SK-N-SH treated with all-trans-retinoic acid at 6 μM for 48 hours (cell line): ENCODE data around the gene PRRC1.

Experiments
- ATAC-seq: fragments of 200-7000 bp; cut with Tn5 transposase; 3 replicates; pipeline ENCODE4 v1.9.1; 2020; ENCODE audit warnings: mild to moderate bottlenecking, moderate library complexity
- ARNTL ChIP-seq: fragments of 450-650 bp; formaldehyde crosslinking; IDR thresholded peaks from 2 replicates; pipeline ENCODE4 v1.5.0; 2020; ENCODE audit warnings: low read depth, mild to moderate bottlenecking, moderate library complexity, borderline replicate concordance
- BACH2 ChIP-seq: fragments of 250-450 bp; sonication (Bioruptor Pico); IDR thresholded peaks from 2 replicates; pipeline ENCODE4 v1.9.0; 2021; ENCODE audit warnings: mild to moderate bottlenecking, borderline replicate concordance
- CSDC2 ChIP-seq: fragments of 250-450 bp; sonication (Bioruptor Pico); IDR thresholded peaks from 2 replicates; pipeline ENCODE4 v1.5.0; 2020; ENCODE audit warnings: mild to moderate bottlenecking, moderate library complexity
- ESRRG ChIP-seq: fragments of 250-450 bp; sonication (Bioruptor Pico); IDR thresholded peaks from 2 replicates; pipeline ENCODE4 v1.6.1; 2021; ENCODE audit warnings: mild to moderate bottlenecking
- GLIS3 ChIP-seq: fragments of 250-450 bp; sonication (Bioruptor Pico); IDR thresholded peaks from 2 replicates; pipeline ENCODE4 v1.5.0; 2020; ENCODE audit warnings: mild to moderate bottlenecking, moderate library complexity
- ISL1 ChIP-seq: fragments of 250-450 bp; sonication (Bioruptor Pico); IDR thresholded peaks from 2 replicates; pipeline ENCODE4 v2.1.2; 2022; ENCODE audit warnings: mild to moderate bottlenecking, moderate library complexity
- OSR1 ChIP-seq: fragments of 250-450 bp; sonication (Bioruptor Pico); IDR thresholded peaks from 2 replicates; pipeline ENCODE4 v1.8.0; 2022; ENCODE audit warnings: moderate library complexity, mild to moderate bottlenecking, inconsistent platforms
- PPARA ChIP-seq: fragments of 250-450 bp; sonication (Bioruptor Pico); IDR thresholded peaks from 2 replicates; pipeline ENCODE4 v1.5.0; 2020; ENCODE audit warnings: mild to moderate bottlenecking, borderline replicate concordance
- RARB ChIP-seq: fragments of 250-450 bp; sonication (Bioruptor Pico); IDR thresholded peaks from 2 replicates; pipeline ENCODE4 v1.8.0; 2021; ENCODE audit warnings: mild to moderate bottlenecking, moderate library complexity
- TCF4 ChIP-seq: fragments of 250-450 bp; sonication (Bioruptor Pico); IDR thresholded peaks from 2 replicates; pipeline ENCODE4 v1.8.0; 2021; ENCODE audit warnings: mild to moderate bottlenecking, moderate library complexity, borderline replicate concordance
- TOX ChIP-seq: fragments of 250-450 bp; sonication (Bioruptor Pico); IDR thresholded peaks from 2 replicates; pipeline ENCODE4 v1.8.0; 2021; ENCODE audit warnings: mild to moderate bottlenecking, moderate library complexity, borderline replicate concordance
- ZC3H10 ChIP-seq: fragments of 250-450 bp; sonication (Bioruptor Pico); IDR thresholded peaks from 2 replicates; pipeline ENCODE4 v1.5.1; 2021; ENCODE audit warnings: mild to moderate bottlenecking, moderate library complexity
- ZFP3 ChIP-seq: fragments of 250-450 bp; sonication (Bioruptor Pico); IDR thresholded peaks from 2 replicates; pipeline ENCODE4 v1.5.0; 2020; ENCODE audit warnings: mild to moderate bottlenecking, moderate library complexity
- ZFP30 ChIP-seq: fragments of 450-650 bp; formaldehyde crosslinking; IDR thresholded peaks from 2 replicates; pipeline ENCODE4 v1.5.0; 2022; ENCODE audit warnings: mild to moderate bottlenecking, moderate library complexity
- ZNF565 ChIP-seq: fragments of 450-650 bp; formaldehyde crosslinking; conservative IDR thresholded peaks from 2 replicates; pipeline ENCODE4 v1.5.0; 2020; ENCODE audit warnings: low read depth, mild to moderate bottlenecking, moderate library complexity
- ZNF70 ChIP-seq: fragments of 450-650 bp; formaldehyde crosslinking; IDR thresholded peaks from 2 replicates; pipeline ENCODE4 v1.5.0; 2020; ENCODE audit warnings: mild to moderate bottlenecking, moderate library complexity
- ZNF8 ChIP-seq: fragments of 450-650 bp; formaldehyde crosslinking; IDR thresholded peaks from 2 replicates; pipeline ENCODE4 v1.5.0; 2020; ENCODE audit warnings: mild to moderate bottlenecking, moderate library complexity
- TF ChIP-seq, protein P1 (sequence below): fragments of 250-450 bp; sonication (Bioruptor Pico); IDR thresholded peaks from 2 replicates; pipeline ENCODE4 v1.5.0; 2020; ENCODE audit warnings: mild to moderate bottlenecking, moderate library complexity
- TF ChIP-seq, protein P2 (sequence below): fragments of 250-450 bp; sonication (Bioruptor Pico); IDR thresholded peaks from 2 replicates; pipeline ENCODE4 v1.8.0; 2021; ENCODE audit warnings: low read depth, mild to moderate bottlenecking, moderate library complexity, borderline replicate concordance
- TF ChIP-seq, protein P3 (sequence below): fragments of 250-450 bp; sonication (Bioruptor Pico); IDR thresholded peaks from 2 replicates; pipeline ENCODE4 v1.5.1; 2020; ENCODE audit warnings: low read depth, mild to moderate bottlenecking, moderate library complexity
- TF ChIP-seq, protein P4 (sequence below): fragments of 250-450 bp; sonication (Bioruptor Pico); IDR thresholded peaks from 2 replicates; pipeline ENCODE4 v1.8.0; 2020; ENCODE audit warnings: mild to moderate bottlenecking, moderate library complexity, borderline replicate concordance
- TF ChIP-seq, protein P5 (sequence below): fragments of 250-450 bp; sonication (Bioruptor Pico); IDR thresholded peaks from 2 replicates; pipeline ENCODE4 v1.5.1; 2021; ENCODE audit warnings: mild to moderate bottlenecking, moderate library complexity

PRRC1 gene

DNA sequence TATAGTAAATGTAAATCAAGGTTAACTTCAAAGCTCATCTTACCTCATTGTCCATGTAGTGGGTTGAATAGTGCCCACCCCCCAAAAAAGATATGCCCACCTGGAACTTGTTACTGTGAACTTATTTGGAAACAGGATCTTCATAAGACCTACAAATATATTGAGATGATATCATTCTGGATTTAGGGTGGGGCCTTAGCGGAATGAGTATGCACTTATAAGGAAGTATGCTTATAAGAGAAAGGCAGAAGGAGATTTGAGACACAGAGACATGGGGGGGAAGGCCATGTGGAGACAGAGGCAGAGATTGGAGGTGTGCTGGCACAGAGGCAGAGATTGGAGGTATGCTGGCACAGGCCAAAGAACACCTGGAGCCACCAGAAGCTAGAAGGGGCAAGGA is 2.6 kb upstream of the PRRC1 start:
- no peak for ATAC-seq
- TF ChIP-seq OSR1: no peak
- TF ChIP-seq ZC3H10 (CRISPR knock-in tag): no peak
- TF ChIP-seq, protein P1, sequence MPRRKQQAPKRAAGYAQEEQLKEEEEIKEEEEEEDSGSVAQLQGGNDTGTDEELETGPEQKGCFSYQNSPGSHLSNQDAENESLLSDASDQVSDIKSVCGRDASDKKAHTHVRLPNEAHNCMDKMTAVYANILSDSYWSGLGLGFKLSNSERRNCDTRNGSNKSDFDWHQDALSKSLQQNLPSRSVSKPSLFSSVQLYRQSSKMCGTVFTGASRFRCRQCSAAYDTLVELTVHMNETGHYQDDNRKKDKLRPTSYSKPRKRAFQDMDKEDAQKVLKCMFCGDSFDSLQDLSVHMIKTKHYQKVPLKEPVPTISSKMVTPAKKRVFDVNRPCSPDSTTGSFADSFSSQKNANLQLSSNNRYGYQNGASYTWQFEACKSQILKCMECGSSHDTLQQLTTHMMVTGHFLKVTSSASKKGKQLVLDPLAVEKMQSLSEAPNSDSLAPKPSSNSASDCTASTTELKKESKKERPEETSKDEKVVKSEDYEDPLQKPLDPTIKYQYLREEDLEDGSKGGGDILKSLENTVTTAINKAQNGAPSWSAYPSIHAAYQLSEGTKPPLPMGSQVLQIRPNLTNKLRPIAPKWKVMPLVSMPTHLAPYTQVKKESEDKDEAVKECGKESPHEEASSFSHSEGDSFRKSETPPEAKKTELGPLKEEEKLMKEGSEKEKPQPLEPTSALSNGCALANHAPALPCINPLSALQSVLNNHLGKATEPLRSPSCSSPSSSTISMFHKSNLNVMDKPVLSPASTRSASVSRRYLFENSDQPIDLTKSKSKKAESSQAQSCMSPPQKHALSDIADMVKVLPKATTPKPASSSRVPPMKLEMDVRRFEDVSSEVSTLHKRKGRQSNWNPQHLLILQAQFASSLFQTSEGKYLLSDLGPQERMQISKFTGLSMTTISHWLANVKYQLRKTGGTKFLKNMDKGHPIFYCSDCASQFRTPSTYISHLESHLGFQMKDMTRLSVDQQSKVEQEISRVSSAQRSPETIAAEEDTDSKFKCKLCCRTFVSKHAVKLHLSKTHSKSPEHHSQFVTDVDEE: no peak
- TF ChIP-seq PPARA (CRISPR knock-in tag): no peak
- no peak for TF ChIP-seq CSDC2 (CRISPR knock-in tag)
- no peak for TF ChIP-seq ISL1
- no peak for TF ChIP-seq ZFP3 (CRISPR knock-in tag)
- no peak for TF ChIP-seq ZNF565
- TF ChIP-seq, protein P2, sequence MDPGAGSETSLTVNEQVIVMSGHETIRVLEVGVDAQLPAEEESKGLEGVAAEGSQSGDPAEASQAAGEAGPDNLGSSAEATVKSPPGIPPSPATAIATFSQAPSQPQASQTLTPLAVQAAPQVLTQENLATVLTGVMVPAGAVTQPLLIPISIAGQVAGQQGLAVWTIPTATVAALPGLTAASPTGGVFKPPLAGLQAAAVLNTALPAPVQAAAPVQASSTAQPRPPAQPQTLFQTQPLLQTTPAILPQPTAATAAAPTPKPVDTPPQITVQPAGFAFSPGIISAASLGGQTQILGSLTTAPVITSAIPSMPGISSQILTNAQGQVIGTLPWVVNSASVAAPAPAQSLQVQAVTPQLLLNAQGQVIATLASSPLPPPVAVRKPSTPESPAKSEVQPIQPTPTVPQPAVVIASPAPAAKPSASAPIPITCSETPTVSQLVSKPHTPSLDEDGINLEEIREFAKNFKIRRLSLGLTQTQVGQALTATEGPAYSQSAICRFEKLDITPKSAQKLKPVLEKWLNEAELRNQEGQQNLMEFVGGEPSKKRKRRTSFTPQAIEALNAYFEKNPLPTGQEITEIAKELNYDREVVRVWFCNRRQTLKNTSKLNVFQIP (CRISPR knock-in tag): no peak
- no peak for TF ChIP-seq TCF4 (CRISPR knock-in tag)
- no peak for TF ChIP-seq TOX (CRISPR knock-in tag)
- TF ChIP-seq ZNF8 (CRISPR knock-in tag): no peak
- TF ChIP-seq ZFP30 (CRISPR knock-in tag): no peak

DNA sequence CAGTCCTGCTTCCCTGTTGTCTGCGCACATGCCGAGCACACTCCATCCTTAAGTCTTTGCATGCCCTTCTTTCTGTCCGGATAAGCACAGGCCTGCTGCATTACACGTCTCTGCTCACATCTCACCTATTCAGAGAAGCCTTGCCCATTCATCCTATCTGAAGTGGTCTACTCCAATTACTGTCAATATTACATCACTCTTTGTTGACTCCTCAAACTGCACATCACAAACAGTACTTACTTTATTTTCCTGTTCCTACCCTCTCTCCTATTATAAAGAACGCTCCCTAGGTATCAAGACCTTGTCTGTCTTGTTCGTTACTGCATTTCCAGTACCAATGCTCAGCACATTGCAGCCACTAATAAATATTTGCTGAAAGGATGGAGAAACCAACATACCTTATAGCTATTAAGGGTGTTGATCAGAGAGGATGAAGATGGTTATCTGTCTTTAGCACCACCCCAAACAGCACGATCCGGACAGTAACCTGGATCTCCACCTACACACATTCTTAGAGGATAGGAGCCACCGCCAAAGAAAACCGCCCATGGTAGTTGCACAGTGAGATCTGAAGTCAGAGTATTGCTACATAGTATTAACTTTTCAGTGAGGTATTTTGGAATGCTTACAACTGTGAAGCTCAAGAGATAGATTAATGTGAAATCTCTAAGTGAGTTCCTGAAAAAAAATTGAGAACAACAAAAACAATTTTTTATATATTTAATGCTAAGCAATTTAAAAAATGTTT is 1.6 kb upstream of the PRRC1 start:
- ATAC-seq: no peak

DNA sequence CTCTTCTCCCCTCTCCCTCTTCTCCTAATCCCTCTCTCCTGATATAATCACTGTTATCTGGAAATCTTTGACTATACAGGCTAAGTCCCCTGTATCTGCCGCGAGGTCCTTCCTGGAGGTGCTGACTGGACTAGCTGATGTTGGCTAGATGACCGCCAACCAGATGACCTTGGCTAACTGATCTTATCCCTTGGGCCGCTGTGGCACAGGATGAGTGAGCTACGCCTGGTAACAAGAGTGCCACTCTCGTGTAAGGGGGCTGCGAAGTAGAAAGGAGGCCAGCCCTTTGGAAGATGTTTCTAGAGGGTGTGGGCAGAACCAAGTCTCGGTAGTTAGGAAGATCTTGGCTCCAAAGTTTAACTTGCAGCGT is 345 bp upstream of the PRRC1 start:
- ATAC-seq: peak; percentile 17
- TF ChIP-seq ZC3H10 (CRISPR knock-in tag) (no peak), GLIS3 (CRISPR knock-in tag) (no peak), RARB (no peak), ZNF565 (no peak), ZNF8 (CRISPR knock-in tag) (peak; percentile 46; the same call in 1 of the 2 replicates), ISL1 (no peak), ESRRG (CRISPR knock-in tag) (no peak), OSR1 (no peak), ZFP30 (CRISPR knock-in tag) (peak; percentile 45), CSDC2 (CRISPR knock-in tag) (no peak), ZNF70 (CRISPR knock-in tag) (peak; percentile 26; the same call in 1 of the 2 replicates), ARNTL (no peak), BACH2 (no peak), TCF4 (CRISPR knock-in tag) (no peak), PPARA (CRISPR knock-in tag) (no peak), TOX (CRISPR knock-in tag) (no peak)
- TF ChIP-seq, protein P2 (CRISPR knock-in tag): no peak
- TF ChIP-seq, protein P3, sequence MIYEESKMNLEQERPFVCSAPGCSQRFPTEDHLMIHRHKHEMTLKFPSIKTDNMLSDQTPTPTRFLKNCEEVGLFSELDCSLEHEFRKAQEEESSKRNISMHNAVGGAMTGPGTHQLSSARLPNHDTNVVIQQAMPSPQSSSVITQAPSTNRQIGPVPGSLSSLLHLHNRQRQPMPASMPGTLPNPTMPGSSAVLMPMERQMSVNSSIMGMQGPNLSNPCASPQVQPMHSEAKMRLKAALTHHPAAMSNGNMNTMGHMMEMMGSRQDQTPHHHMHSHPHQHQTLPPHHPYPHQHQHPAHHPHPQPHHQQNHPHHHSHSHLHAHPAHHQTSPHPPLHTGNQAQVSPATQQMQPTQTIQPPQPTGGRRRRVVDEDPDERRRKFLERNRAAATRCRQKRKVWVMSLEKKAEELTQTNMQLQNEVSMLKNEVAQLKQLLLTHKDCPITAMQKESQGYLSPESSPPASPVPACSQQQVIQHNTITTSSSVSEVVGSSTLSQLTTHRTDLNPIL: no peak
- TF ChIP-seq, protein P4, sequence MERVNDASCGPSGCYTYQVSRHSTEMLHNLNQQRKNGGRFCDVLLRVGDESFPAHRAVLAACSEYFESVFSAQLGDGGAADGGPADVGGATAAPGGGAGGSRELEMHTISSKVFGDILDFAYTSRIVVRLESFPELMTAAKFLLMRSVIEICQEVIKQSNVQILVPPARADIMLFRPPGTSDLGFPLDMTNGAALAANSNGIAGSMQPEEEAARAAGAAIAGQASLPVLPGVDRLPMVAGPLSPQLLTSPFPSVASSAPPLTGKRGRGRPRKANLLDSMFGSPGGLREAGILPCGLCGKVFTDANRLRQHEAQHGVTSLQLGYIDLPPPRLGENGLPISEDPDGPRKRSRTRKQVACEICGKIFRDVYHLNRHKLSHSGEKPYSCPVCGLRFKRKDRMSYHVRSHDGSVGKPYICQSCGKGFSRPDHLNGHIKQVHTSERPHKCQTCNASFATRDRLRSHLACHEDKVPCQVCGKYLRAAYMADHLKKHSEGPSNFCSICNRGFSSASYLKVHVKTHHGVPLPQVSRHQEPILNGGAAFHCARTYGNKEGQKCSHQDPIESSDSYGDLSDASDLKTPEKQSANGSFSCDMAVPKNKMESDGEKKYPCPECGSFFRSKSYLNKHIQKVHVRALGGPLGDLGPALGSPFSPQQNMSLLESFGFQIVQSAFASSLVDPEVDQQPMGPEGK (CRISPR knock-in tag): no peak
- TF ChIP-seq, protein P1: peak; percentile 64; the same call in 1 of the 2 replicates
- TF ChIP-seq, protein P5, sequence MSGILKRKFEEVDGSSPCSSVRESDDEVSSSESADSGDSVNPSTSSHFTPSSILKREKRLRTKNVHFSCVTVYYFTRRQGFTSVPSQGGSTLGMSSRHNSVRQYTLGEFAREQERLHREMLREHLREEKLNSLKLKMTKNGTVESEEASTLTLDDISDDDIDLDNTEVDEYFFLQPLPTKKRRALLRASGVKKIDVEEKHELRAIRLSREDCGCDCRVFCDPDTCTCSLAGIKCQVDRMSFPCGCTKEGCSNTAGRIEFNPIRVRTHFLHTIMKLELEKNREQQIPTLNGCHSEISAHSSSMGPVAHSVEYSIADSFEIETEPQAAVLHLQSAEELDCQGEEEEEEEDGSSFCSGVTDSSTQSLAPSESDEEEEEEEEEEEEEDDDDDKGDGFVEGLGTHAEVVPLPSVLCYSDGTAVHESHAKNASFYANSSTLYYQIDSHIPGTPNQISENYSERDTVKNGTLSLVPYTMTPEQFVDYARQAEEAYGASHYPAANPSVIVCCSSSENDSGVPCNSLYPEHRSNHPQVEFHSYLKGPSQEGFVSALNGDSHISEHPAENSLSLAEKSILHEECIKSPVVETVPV: no peak

More for the DNA sequence above, 1.6 kb upstream of the PRRC1 start:
- TF ChIP-seq TCF4 (CRISPR knock-in tag) (no peak), ZNF565 (no peak), GLIS3 (CRISPR knock-in tag) (no peak), ZNF70 (CRISPR knock-in tag) (no peak), TOX (CRISPR knock-in tag) (no peak)
